ENCODE measurements around the gene TBXA2R.
A peak's percentile ranks its signal among the peaks of the same experiment; 100 is the strongest.

TBXA2R gene

GRCh38 chr19:3551792-3552095 lies 54.9 kb downstream of the TBXA2R start:
- DNase-seq (ENCODE audit: low read depth), result no peak

GRCh38 chr19:3550947-3551791 lies 55.5 kb downstream of the TBXA2R start:
- DNase-seq (ENCODE audit: low read depth), result no peak

- no peak for DNase-seq (ENCODE audit: low read depth)
Measured at GRCh38 chr19:3549816-3550215, 56.9 kb downstream of the TBXA2R start.

- DNase-seq (ENCODE audit: low read depth), result no peak
Measured at GRCh38 chr19:3548606-3549005, 58.1 kb downstream of the TBXA2R start.

GRCh38 chr19:3547767-3548282 lies 58.9 kb downstream of the TBXA2R start:
- DNase-seq (ENCODE audit: low read depth), result no peak

GRCh38 chr19:3547301-3547731 lies 59.4 kb downstream of the TBXA2R start:
- peak; percentile 56 for DNase-seq (ENCODE audit: low read depth)

- DNase-seq (ENCODE audit: low read depth), result no peak
Measured at GRCh38 chr19:3546119-3546518, 60.6 kb downstream of the TBXA2R start.

- no peak for DNase-seq (ENCODE audit: low read depth)
Measured at GRCh38 chr19:3545669-3546034, 61.0 kb downstream of the TBXA2R start.

GRCh38 chr19:3544742-3545668 lies 61.7 kb downstream of the TBXA2R start:
- DNase-seq (ENCODE audit: low read depth), result peak; percentile 67

Data from ELR (cell line).